ENCODE measurements around the gene ADORA2A.
A peak's percentile ranks its signal among the peaks of the same experiment; 100 is the strongest.

The ADORA2A gene

DNA sequence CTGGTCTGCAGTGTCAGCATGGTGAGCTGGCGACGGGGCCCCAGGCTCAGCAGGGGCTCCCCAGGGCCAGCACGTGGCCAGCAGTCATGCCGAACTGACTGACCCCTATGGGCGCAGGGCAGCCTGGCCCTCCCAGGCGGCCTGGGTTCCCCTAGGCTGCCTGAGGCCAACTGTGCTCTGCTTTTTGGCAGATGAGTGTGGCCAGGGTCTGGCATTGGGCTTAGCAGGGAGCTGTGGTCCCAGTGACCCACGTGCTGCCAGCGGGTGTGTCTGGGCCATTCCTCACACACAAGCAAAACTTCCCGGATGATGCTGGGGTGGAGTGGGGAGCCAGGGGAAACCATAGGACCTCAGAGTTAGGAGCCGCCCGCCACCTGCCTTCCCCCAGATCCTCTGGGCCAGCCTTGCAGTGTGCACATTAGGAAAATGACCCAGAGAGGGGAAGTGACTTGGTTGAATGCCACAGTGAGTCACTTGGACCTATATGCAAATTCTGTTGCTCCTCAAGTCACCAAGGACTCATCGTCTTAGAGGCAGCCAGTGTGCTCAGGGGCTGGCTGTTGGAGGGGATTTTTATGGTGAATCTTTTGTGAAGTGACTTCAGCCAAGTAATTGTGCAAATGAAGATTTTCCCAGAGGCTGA lies 6.5 kb downstream of the ADORA2A start:
- no peak for DNase-seq

- peak; percentile 83 for DNase-seq
Observed at GRCh38 chr22:24434471-24435322, 7.3 kb downstream of the ADORA2A start.

DNA sequence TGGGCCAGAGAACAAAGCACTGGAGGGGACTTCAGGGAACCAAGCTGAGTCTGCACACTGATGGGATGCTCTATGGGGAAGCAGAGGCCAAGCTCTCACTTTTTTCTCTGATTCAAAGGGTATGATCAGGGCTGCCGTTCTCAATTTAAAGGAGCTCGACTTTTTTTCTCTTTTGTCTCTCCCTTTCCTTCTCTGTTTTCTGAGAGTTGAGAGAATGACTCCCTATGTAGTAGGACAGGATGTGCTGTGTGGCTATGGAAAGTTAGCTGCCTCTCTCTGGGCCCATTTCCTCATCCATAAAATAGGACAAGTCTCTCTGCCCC lies 7.9 kb downstream of the ADORA2A start:
- DNase-seq: no peak

- DNase-seq: no peak
Observed at GRCh38 chr22:24435861-24436371, 8.5 kb downstream of the ADORA2A start.

DNA sequence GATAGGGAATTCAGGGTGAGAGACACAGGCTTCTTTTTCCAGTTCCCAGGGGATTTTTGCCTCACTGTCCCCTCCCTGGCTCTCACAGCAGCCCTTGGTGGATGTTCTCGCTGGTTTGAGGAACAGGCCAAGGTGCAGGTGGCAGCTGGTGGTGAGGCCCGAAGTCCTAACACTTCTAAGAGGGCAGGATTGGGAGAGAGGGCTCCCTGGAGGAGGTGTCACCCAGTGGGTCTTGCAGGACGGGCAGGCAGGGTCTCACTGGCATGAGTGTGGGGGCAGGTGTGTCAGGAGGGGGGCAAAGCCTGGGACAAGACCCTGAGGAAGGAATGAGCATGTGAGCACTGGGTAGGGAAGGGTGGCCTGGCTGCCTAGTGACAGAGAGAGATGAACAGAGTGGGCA lies 9.2 kb downstream of the ADORA2A start:
- DNase-seq: no peak

DNA sequence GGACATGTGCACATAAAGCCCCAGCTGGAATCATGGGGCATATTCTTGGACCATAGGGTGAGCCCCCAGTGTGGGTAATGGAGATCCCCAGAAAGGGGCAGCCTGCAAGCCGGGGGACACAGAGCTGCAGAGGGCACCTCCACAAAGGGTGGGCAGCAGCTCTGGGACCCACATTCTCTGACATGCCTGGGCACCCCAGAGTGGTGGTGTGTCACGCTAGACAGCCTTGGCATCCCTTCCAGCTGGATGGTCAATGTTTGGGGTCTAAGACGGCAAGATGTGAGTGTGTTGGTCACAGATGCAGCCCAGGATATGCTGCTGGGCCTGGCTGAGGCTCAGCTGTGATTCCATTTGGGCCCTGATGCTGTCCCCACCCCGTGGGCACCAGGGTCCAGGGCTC lies 9.7 kb downstream of the ADORA2A start:
- no peak for DNase-seq

DNA sequence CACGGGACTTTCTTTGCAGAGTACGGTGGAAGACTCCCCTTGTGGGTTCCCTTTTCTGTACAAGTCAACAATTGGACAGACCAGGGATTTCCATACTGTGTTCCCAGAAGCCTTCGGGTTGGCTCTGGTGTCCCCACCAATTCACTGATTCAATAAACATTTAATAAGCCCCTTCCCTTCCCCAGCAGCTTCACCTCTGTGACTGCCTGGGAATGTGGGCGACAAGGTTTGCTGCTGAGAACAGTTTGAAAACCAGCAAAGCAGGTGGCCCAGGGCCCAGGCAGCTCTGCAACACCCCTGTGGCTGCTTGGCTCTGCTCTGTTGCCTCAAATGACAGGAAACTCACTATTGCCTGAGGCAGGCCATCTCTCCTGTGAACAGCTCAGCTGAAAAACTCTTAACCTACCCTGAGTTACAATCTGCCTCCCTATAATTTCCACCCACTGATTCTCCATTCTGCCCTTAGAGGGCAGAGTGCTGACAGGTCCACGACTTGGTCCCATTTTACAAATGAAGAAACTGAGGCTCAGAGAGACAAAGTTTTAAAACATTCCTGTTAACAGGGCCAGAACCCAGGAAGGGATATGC lies 10.4 kb downstream of the ADORA2A start:
- no peak for DNase-seq

DNA sequence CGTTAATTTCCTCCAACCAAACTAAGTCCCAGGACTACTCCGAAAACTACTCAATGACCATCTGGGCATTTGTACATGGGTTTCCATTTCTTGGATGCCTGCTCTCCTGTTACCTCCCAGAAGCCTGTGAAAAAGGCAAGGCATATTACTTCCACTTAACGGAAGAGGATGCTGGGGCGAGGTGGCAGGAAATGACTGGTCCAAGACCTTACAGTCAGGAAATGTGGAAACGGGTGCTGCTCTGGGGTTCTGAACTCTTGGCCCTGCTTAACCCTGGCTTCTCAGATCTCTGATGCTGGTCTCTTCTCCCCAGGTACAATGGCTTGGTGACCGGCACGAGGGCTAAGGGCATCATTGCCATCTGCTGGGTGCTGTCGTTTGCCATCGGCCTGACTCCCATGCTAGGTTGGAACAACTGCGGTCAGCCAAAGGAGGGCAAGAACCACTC lies 12.9 kb downstream of the ADORA2A start:
- DNase-seq: no peak

DNA sequence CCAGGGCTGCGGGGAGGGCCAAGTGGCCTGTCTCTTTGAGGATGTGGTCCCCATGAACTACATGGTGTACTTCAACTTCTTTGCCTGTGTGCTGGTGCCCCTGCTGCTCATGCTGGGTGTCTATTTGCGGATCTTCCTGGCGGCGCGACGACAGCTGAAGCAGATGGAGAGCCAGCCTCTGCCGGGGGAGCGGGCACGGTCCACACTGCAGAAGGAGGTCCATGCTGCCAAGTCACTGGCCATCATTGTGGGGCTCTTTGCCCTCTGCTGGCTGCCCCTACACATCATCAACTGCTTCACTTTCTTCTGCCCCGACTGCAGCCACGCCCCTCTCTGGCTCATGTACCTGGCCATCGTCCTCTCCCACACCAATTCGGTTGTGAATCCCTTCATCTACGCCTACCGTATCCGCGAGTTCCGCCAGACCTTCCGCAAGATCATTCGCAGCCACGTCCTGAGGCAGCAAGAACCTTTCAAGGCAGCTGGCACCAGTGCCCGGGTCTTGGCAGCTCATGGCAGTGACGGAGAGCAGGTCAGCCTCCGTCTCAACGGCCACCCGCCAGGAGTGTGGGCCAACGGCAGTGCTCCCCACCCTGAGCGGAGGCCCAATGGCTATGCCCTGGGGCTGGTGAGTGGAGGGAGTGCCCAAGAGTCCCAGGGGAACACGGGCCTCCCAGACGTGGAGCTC lies 13.5 kb downstream of the ADORA2A start:
- DNase-seq: no peak

- DNase-seq: no peak
Observed at GRCh38 chr22:24441406-24442351, 14.3 kb downstream of the ADORA2A start.

- no peak for DNase-seq
Observed at GRCh38 chr22:24442352-24442744, 14.9 kb downstream of the ADORA2A start.

DNA sequence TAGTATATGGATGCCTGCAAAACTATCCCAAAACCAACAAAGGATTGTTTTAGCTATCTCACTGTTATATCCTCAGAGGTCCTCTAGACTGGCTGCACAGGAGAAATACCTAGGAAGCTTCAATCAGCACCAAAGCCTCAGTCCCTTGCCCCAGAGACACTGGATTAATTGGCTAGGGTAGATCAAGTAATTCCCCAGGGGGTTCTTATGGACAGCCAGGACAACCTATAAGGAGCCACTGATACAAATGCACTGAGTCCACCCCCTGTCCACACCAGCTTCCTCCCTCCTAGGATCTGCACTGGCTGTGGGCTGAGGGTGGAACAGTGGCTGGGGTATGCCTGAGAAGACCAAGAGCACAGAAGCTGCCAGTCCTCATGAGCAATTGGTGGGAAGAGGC lies 16.3 kb downstream of the ADORA2A start:
- no peak for DNase-seq

DNA sequence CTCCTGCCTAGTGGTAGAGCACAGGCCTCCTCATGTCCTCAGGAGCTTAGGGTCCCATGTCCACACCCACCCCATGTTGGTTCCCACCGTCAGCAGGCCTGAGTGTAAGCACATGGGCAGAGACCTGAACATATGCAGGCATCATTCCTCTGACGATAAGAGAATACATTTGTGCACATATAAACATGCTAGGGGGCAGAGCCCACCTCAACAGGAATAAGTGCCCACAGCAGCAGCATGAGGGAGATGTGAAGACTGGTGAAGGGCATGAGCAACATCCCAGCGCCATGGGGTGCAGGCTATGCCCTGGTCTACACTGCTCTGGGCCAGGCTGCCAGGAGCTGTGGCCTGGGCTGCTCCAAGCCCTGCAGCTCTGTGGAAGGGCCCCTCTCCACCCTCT lies 16.9 kb downstream of the ADORA2A start:
- no peak for DNase-seq

GRCh38 chr22:24444729-24445466 lies 17.5 kb downstream of the ADORA2A start:
- DNase-seq: no peak

- no peak for DNase-seq
Observed at GRCh38 chr22:24445481-24446259, 18.3 kb downstream of the ADORA2A start.

DNA sequence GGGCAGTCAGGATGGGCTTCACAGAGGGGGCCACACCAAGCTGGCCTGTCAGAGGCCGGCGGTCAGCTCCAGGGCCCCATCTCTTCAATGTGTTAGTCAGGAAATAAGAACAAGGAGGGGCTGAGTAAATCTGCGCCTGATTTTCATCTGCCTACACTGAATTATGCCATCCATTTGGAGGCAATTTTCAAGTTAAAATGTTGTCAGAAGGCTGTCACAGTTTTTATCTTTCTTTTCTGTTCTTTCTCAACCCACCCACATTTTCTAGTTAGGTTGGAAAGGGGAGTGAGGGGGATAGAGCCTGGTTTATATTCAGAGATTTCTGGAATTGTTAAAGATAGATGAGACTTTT lies 18.8 kb downstream of the ADORA2A start:
- DNase-seq: no peak

DNA sequence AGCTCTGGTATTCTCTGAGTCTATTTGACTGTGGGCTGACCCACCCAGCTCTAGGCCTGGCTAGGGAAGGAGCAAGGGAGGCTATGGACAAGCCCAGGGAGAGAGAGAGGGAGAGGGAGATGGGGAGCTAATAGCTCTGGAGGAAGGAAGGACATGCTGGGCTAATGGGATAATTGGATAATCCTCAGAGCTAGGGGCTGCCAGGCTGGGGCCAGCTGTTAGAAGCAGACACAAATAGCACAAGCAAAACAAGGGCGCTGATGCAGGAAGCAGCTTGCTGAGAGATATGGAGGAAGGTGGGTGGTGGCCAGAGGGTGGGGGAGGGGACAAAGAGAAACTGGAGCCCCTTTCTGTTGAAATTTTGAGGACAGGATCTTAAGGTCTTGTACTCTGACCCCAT lies 23.2 kb downstream of the ADORA2A start:
- no peak for DNase-seq

DNA sequence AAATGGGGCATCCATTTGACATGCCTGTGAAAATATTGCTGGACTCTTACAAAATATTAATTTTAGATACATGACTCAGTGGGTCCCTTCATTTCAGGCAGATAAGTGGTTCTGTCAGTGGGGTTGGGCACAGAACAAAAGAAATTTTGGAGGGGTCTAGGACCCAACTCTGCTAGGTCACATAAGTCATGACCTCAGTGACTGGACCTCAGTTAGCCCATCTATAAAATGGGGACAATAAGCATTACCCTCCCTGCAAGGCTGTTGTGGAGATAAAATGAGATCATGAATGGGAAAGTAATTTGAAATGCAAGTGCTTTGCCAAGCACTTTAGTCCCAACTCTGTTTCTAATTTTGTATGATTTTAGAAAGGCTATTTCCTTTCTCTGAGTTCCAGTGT lies 23.8 kb downstream of the ADORA2A start:
- DNase-seq: no peak

DNA sequence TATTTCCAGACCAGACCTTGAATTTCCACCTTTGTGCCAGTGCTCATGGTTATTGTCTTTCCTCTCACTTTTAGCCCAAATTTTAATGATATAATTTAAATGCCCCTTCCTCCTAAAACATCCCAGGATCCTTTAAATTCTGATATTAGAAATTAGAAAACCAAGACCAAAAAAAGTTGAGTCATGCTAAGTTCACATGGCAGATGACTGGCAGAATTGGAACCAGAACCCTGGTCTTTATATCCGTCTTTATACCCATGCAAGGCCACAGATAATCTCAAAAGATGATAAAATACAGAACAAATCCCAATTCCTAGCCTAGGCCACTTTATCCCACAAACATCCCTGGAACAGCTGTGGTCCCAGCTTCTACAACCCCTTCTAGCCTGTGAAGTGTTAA lies 26.5 kb downstream of the ADORA2A start:
- DNase-seq: no peak

- DNase-seq: no peak
Observed at GRCh38 chr22:24455039-24455438, 27.6 kb downstream of the ADORA2A start.
